ENCODE measurements around the gene TBC1D1. TPM values are rescaled to one million over a fixed set of nuclear protein-coding genes. Genes with fewer than 3 reads are reported as not detected.

TBC1D1 gene
- total RNA-seq, 1 donor from 2014 or later: 96.0 TPM

DNA sequence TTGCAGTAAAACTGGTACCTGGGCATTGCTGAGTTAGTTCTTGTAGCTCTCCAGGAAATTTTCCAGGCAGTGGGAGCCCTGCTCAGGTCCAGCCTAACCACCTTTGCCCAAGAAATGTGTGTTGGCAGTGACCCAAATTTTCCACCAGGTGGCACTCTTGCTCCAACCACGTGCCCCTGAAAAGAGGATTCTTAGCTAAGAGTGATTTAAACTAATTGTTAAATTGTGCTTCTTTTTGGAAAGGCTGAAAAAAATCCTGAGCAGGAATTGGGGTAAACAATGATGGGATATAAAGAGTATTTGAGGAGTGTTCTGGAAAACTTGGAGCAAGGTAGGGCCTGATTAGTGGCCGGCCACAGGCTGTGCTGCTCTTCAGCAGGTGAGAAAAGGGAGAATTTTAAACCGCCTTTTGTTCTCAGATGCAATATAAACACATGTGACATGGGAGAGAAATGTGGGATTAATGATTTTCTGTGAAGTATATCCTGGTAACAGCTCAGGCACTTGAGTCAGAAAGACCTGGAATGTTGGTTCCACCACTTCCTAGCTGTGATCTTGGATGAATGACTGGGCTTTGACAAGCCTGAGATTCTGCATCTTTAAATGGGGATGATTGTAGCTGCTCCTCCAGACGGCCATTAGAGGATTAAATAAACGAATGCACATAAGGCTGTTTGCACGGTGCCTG, 288.9 kb downstream of the TBC1D1 start:
- H3K4me3 ChIP-seq: no peak overlapping the region
- no peak for TF ChIP-seq POLR2A (IDR thresholded peaks at IDR 0.05)
- TF ChIP-seq POLR2AphosphoS5 (IDR thresholded peaks at IDR 0.05; ENCODE audit: insufficient read depth in 1 of 2, low read depth in 1 of 2): peak in 1 of 2 donors; percentile 68
- TF ChIP-seq, protein P1, sequence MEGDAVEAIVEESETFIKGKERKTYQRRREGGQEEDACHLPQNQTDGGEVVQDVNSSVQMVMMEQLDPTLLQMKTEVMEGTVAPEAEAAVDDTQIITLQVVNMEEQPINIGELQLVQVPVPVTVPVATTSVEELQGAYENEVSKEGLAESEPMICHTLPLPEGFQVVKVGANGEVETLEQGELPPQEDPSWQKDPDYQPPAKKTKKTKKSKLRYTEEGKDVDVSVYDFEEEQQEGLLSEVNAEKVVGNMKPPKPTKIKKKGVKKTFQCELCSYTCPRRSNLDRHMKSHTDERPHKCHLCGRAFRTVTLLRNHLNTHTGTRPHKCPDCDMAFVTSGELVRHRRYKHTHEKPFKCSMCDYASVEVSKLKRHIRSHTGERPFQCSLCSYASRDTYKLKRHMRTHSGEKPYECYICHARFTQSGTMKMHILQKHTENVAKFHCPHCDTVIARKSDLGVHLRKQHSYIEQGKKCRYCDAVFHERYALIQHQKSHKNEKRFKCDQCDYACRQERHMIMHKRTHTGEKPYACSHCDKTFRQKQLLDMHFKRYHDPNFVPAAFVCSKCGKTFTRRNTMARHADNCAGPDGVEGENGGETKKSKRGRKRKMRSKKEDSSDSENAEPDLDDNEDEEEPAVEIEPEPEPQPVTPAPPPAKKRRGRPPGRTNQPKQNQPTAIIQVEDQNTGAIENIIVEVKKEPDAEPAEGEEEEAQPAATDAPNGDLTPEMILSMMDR (IDR thresholded peaks at IDR 0.05): peak; percentile 65 to 88 (median 86)
- intact Hi-C loops (cut with DNase I): loop anchor here (5.0 to 10.0 kb wide), 3 partner anchors 105 to 545 kb away; no protein-coding TSS in a partner anchor
- no peaks in the 10 kb centered on the region for H3K27me3 ChIP-seq
- H3K9me3 ChIP-seq: no peaks in the 10 kb centered on the region
- H3K4me1 ChIP-seq: peaks cover 36% of the 10 kb centered on the region
- no peak overlapping the region for H3K27ac ChIP-seq
- no peak for DNase-seq (ENCODE audit: extremely low spot score in 2 of 2)
- H3K36me3 ChIP-seq: no peaks in the 10 kb centered on the region

DNA sequence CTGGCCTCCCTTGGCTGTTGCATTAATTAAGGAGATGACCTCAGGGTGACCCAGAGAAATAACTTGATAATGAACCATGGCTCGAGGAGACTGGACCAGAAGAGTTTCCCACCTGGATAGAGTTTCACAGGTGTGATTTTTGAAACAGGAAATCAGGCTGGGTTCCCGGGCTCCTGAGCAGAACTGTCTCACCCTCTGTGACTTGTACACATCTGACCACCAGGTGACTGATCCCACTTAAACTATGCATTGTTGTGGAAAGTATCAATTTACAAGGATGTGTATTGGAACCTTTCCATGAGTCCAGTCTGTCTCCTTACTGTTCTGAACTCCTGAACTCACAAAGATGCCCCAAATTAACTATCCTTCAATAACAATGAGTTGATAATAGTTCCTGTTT, 289.6 kb downstream of the TBC1D1 start:
- H3K9me3 ChIP-seq: no peaks in the 10 kb centered on the region
- TF ChIP-seq, protein P1 (IDR thresholded peaks at IDR 0.05): no peak
- no peak for TF ChIP-seq POLR2AphosphoS5 (IDR thresholded peaks at IDR 0.05; ENCODE audit: insufficient read depth in 1 of 2, low read depth in 1 of 2)
- no peak for TF ChIP-seq POLR2A (IDR thresholded peaks at IDR 0.05)
- no peak overlapping the region for H3K4me3 ChIP-seq
- H3K27ac ChIP-seq: peak overlapping the region; percentile 3
- H3K36me3 ChIP-seq: no peaks in the 10 kb centered on the region
- intact Hi-C loops (cut with DNase I): no loop called here
- DNase-seq (ENCODE audit: extremely low spot score in 2 of 2): no peak
- H3K4me1 ChIP-seq: peaks cover 36% of the 10 kb centered on the region
- no peaks in the 10 kb centered on the region for H3K27me3 ChIP-seq

DNA sequence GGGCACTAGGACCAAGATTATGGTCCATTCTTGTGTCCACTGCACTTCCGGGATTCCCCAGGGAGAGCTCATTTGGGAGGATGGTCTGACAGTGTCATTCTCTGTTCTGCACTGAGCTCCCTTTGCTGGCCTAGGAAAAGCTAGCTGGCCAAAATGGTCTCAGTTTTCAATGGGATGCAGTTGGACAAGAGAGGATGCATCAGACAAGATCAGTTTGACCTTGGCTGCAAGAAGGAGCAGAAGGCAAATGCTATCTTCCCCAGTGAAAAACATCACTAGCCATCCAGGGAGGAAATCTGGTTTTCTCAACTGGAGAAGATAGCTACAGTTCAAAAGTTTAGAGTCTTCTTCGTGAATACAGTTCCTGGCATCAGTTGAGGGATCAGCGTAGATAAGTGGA, 290.4 kb downstream of the TBC1D1 start:
- Histone ChIP-seq H3K4me1 (peaks cover 36% of the 10 kb centered on the region), H3K9me3 (no peaks in the 10 kb centered on the region), H3K27ac (peak overlapping the region; percentile 3), H3K4me3 (no peak overlapping the region), H3K36me3 (no peaks in the 10 kb centered on the region), H3K27me3 (no peaks in the 10 kb centered on the region)
- no peak for DNase-seq (ENCODE audit: extremely low spot score in 2 of 2)
- intact Hi-C loops (cut with DNase I): no loop called here
- TF ChIP-seq, protein P1 (IDR thresholded peaks at IDR 0.05): no peak
- no peak for TF ChIP-seq POLR2AphosphoS5 (IDR thresholded peaks at IDR 0.05; ENCODE audit: insufficient read depth in 1 of 2, low read depth in 1 of 2)
- no peak for TF ChIP-seq POLR2A (IDR thresholded peaks at IDR 0.05)

DNA sequence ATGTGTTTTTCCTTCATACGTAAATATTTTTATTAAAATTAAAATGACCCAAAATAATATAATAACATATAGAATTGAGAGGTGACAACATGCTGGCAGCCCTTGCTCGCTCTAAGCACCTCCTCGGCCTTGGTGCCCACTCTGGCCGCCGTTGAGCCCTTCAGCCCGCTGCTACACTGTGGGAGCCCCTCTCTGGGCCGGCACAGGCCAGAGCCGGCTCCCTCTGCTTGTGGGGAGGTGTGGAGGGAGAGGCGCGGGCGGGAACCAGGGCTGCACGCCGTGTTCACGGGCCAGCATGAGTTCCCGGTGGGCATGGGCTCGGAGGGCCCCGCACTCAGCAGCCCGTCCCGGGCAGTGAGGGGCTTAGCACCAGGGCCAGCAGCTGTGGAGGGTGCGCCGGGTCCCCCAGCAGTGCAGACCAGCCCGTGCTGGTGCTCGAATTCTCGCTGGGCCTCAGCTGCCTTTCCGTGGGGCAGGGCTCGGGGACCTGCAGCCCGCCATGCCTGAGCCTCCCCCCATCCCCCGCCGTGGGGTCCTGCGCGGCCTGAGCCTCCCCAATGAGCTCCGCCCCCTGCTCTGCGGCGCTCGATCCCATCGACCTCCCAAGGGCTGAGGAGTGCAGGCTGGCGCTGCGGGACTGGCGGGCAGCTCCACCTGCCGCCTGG, 291.6 kb downstream of the TBC1D1 start:
- H3K36me3 ChIP-seq: no peaks in the 10 kb centered on the region
- H3K4me1 ChIP-seq: peaks cover 29% of the 10 kb centered on the region
- TF ChIP-seq, protein P1 (IDR thresholded peaks at IDR 0.05): no peak
- TF ChIP-seq POLR2AphosphoS5 (IDR thresholded peaks at IDR 0.05; ENCODE audit: insufficient read depth in 1 of 2, low read depth in 1 of 2): no peak
- TF ChIP-seq POLR2A (IDR thresholded peaks at IDR 0.05): no peak
- intact Hi-C loops (cut with DNase I): no loop called here
- no peaks in the 10 kb centered on the region for H3K9me3 ChIP-seq
- H3K27me3 ChIP-seq: no peaks in the 10 kb centered on the region
- no peak for DNase-seq (ENCODE audit: extremely low spot score in 2 of 2)
- H3K4me3 ChIP-seq: no peak overlapping the region
- H3K27ac ChIP-seq: no peak overlapping the region

DNA sequence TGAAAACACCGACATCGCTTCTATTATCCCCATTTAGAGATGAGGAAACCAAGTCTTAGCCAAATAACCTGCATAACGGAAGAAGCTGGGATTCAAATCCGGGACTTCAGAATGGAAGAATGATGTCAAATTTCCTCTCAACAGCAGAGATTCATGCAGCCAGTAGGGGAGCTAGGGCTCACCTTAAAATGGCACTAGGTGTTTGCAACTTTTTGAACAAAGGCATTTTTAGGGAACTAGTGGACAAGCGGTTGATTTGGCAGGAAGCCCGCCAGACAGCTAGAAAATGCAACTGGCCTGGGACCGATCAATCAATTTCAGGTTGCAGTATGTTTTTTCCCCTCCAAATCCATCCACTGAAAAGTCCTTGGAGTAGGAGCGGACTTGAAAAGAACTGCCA, 293.5 kb downstream of the TBC1D1 start:
- Histone ChIP-seq H3K9me3 (no peaks in the 10 kb centered on the region), H3K4me3 (no peak overlapping the region), H3K27me3 (no peaks in the 10 kb centered on the region), H3K4me1 (peaks cover 29% of the 10 kb centered on the region), H3K36me3 (no peaks in the 10 kb centered on the region), H3K27ac (no peak overlapping the region)
- intact Hi-C loops (cut with DNase I): no loop called here
- DNase-seq (ENCODE audit: extremely low spot score in 2 of 2): no peak
- TF ChIP-seq, protein P1 (IDR thresholded peaks at IDR 0.05): no peak
- TF ChIP-seq POLR2AphosphoS5 (IDR thresholded peaks at IDR 0.05; ENCODE audit: insufficient read depth in 1 of 2, low read depth in 1 of 2) (no peak), POLR2A (IDR thresholded peaks at IDR 0.05) (no peak)

Measured in vagina (tissue), 2 donors.